Panc1 (cell line): Measurements from ENCODE around the gene MRPL44. TPM values are rescaled to one million over a fixed set of nuclear protein-coding genes. Genes with fewer than 3 reads are reported as not detected.

Experiments
- ATAC-seq: fragments of 200-7000 bp; cut with Tn5 transposase; 2 replicates; pipeline ENCODE4 v1.9.1; 2020; ENCODE audit warnings: mild to moderate bottlenecking, moderate library complexity
- BruUV-seq: library from RNA; stranded (reverse); fragments of 400-500 nt; replicated peaks from 2 replicates; lab custom pipeline; 2021; lab: Mats Ljungman, UMichigan
- CTCF ChIA-PET: fragments of 300-600 bp; sonication (Branson Sonifier 250); formaldehyde crosslinking; loops from one replicate; lab custom pipeline; 2022; ENCODE audit warnings: antibody characterized with exemption; lab: Charles Lee
- POLR2A ChIA-PET: fragments of 300-600 bp; sonication (Branson Sonifier 250); formaldehyde crosslinking; loops from one replicate; lab custom pipeline; 2022; ENCODE audit warnings: antibody characterized with exemption; lab: Charles Lee
- DNase-seq: peaks from one replicate; pipeline ENCODE4 v3.0.0-alpha.2; 2010; ENCODE audit warnings: low read depth, low spot score
- H3K27ac ChIP-seq: 2 replicates; pipeline ENCODE4 v1.5.1; 2011; ENCODE audit warnings: mild to moderate bottlenecking, low read length, inconsistent platforms
- H3K27me3 ChIP-seq: fragments of 200-500 bp; sonication (Bioruptor generic); 2 replicates; pipeline ENCODE4 v1.6.0; 2014; ENCODE audit warnings: low read length, inconsistent platforms; ENCODE audit not compliant: control insufficient read depth, insufficient read depth
- H3K36me3 ChIP-seq: fragments of 200-500 bp; sonication (Bioruptor generic); 2 replicates; pipeline ENCODE4 v1.5.1; 2014; ENCODE audit warnings: inconsistent platforms, mild to moderate bottlenecking, low read length, moderate library complexity; ENCODE audit not compliant: control insufficient read depth, insufficient read depth
- H3K4me1 ChIP-seq: 2 replicates; pipeline ENCODE4 v1.5.1; 2011; ENCODE audit warnings: inconsistent platforms, mild to moderate bottlenecking, low read length, moderate library complexity; ENCODE audit not compliant: control insufficient read depth, insufficient read depth
- H3K4me3 ChIP-seq, 2 experiments: 2 replicates each; pipeline ENCODE4 v1.5.1; 2011 to 2012; ENCODE audit warnings: low read depth in 2 of 2, low read length in 2 of 2, mild to moderate bottlenecking in 2 of 2, inconsistent platforms in 1 of 2, moderate library complexity in 1 of 2
- H3K9me3 ChIP-seq: fragments of 200-500 bp; sonication (Bioruptor generic); 2 replicates; pipeline ENCODE4 v1.5.1; 2014; ENCODE audit warnings: low read depth, mild to moderate bottlenecking, inconsistent platforms, low read length, moderate library complexity; ENCODE audit not compliant: control insufficient read depth, insufficient read depth
- CTCF ChIP-seq: fragments of 450-650 bp; IDR thresholded peaks from 2 replicates; pipeline ENCODE4 v1.5.1; 2017; ENCODE audit warnings: mild to moderate bottlenecking
- POLR2AphosphoS5 ChIP-seq: IDR thresholded peaks from 2 replicates; pipeline ENCODE4 v1.6.1; 2012; ENCODE audit warnings: mild to moderate bottlenecking, low read depth, low read length, moderate library complexity
- REST ChIP-seq, 2 experiments: IDR thresholded peaks; 2 replicates each; pipeline ENCODE4 v1.6.1; 2011 to 2012; ENCODE audit warnings: low read depth in 2 of 2, control low read depth in 1 of 2, low read length in 1 of 2, mild to moderate bottlenecking in 1 of 2, moderate library complexity in 1 of 2; ENCODE audit not compliant: insufficient read depth in 1 of 2
- SIN3A ChIP-seq: IDR thresholded peaks from 2 replicates; pipeline ENCODE4 v1.6.1; 2012; ENCODE audit warnings: low read depth, mild to moderate bottlenecking, low read length, moderate library complexity, borderline replicate concordance; ENCODE audit not compliant: insufficient read depth
- TCF7L2 ChIP-seq: IDR thresholded peaks from 2 replicates; pipeline ENCODE4 v1.6.1; 2011; ENCODE audit warnings: mild to moderate bottlenecking, low read depth, low read length, inconsistent platforms
- in situ Hi-C: cut with HindIII; loops from 2 replicates; pipeline ENCODE4 v1.10.0; 2016; ENCODE audit warnings: low sequenced_read_pairs, low pct_unique_long_range_greater_than_20kb
- intact Hi-C: fragments of 100-400 bp; cut with micrococcal nuclease; formaldehyde crosslinking; loops from one replicate; pipeline ENCODE4 v1.10.0; 2022; ENCODE audit not compliant: unreplicated experiment
- total RNA-seq: library from RNA; stranded (reverse); gene quantifications from one replicate; pipeline ENCODE4 v1.2.1, GENCODE V29; 2021; ENCODE audit not compliant: unreplicated experiment

The MRPL44 gene
- total RNA-seq, 1 experiment from 2014 or later = 27.8 TPM

DNA sequence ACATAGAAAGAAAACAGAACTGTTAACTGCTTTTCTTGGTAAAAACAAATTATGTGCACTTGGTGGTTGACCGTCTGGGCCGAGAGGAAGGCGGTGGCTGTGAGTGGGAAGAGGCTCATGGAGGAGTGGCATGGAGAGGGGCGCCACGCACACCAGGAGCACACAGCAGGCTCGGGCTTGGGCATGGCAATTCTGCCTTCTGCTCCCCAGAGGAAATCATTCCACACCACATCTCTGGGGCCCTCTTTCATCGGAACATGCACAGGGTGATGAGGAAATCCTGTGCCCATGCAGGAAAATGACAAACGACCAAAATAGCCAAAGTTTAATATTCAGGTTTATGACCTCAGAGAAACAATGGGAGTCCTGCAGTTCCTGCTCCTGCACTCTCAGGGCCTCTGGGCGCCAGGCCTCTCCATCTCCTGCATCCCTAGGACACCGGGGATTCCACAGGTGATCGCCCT lies 38.6 kb upstream of the MRPL44 start:
- CTCF ChIA-PET = interaction anchor here (0.7 kb wide), 1 partner anchor 863 kb away, joined by 8 read pairs; no protein-coding TSS in a partner anchor
- no peak for DNase-seq
- BruUV-seq = no TSS peak
- no peaks in the 10 kb centered on the region for H3K27me3 ChIP-seq
- no peaks in the 10 kb centered on the region for H3K36me3 ChIP-seq
- no peak overlapping the region for H3K27ac ChIP-seq
- TF ChIP-seq TCF7L2 (no peak), CTCF (no peak), SIN3A (no peak), REST (IDR thresholded peaks at IDR 0.05; ENCODE audit: insufficient read depth in 1 of 2, low read depth in 2 of 2, low read length in 1 of 2) (no peak), POLR2AphosphoS5 (no peak)
- H3K4me1 ChIP-seq = no peaks in the 10 kb centered on the region
- no peak overlapping the region for H3K4me3 ChIP-seq
- POLR2A ChIA-PET = no interaction called here
- intact Hi-C loops = no loop called here
- in situ Hi-C loops = no loop called here
- H3K9me3 ChIP-seq = no peaks in the 10 kb centered on the region
- no peak for ATAC-seq

DNA sequence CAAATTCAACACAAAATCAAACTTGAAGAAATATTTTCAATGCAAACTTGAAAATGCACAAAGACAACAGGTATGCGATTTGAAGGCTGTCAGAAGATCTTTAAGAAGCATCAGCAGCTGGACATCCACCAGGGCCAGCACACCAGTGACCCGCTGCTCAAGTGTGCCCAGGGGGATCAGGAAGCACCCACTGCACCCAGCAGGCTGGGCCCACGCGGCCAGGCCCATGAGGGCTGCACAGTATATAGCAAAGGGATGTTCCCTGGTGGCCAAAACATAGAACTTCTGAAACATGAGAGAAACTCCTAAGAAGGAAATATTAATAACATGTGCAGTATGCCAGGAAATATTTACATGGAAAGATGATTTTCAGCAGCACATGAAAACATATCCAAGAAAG lies 37.2 kb upstream of the MRPL44 start:
- POLR2A ChIA-PET = no interaction called here
- Histone ChIP-seq H3K4me3 (no peak overlapping the region), H3K9me3 (no peaks in the 10 kb centered on the region), H3K36me3 (no peaks in the 10 kb centered on the region), H3K27me3 (no peaks in the 10 kb centered on the region), H3K4me1 (no peaks in the 10 kb centered on the region), H3K27ac (no peak overlapping the region)
- intact Hi-C loops = no loop called here
- no peak for DNase-seq
- TF ChIP-seq REST (IDR thresholded peaks at IDR 0.05; ENCODE audit: insufficient read depth in 1 of 2, low read depth in 2 of 2, low read length in 1 of 2) = no peak
- no peak for TF ChIP-seq POLR2AphosphoS5
- no peak for TF ChIP-seq SIN3A
- no peak for TF ChIP-seq CTCF
- TF ChIP-seq TCF7L2 = no peak
- in situ Hi-C loops = no loop called here
- CTCF ChIA-PET = interaction anchor here (0.6 kb wide), 1 partner anchor 1144 kb away, joined by 6 read pairs; no protein-coding TSS in a partner anchor
- peak; percentile 62; the same call in 1 of the 2 replicates for ATAC-seq
- no TSS peak for BruUV-seq
